Left forelimb (tissue), 1 donor: ENCODE measurements around the gene CACNA1D.
"Not testable (repeated sequence)": the region's sequence is repeated elsewhere in the genome, so short reads cannot be mapped to it uniquely, and the experiment has no call there.

Source experiments
- DNase-seq: peaks from one replicate; pipeline ENCODE4 v3.0.0-alpha.2; 2018; ENCODE audit warnings: low spot score

The CACNA1D gene

DNA sequence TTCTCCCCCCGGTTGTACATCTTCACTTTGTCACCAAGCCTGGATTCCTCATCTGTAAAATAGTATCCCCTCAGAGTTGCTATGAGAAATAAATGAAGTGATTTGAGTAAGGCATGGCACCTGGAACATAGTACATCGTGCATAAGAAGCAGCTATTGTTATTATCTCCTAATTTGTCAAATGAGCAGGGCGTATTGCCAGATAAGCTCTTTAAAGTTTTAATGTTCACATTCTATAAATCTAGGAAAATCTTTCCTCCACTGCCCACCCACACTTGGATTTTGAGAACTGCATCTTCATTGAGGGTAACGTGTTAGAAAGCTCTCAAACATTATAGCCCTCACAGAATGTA, 32.3 kb downstream of the CACNA1D start:
- DNase-seq, result no peak

DNA sequence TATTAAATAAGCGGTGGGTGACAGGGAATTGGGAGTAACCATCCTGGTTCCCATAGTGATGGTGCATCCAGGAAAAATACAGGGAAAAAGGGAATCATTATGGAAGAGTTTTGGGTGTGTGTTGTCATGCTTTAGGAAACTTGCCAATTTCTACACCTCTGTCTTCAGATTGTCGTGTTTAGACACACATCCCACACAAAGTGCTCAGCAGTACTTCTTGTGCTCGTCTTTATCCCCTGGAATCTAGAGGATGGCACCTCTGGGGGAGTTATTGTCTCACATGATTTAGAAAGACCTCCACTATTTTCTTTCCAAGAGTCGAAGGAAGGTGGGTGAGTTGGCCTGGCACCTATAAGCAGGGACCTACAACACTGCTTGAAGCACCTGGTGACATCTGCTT, 35.8 kb downstream of the CACNA1D start:
- DNase-seq, result no peak

DNA sequence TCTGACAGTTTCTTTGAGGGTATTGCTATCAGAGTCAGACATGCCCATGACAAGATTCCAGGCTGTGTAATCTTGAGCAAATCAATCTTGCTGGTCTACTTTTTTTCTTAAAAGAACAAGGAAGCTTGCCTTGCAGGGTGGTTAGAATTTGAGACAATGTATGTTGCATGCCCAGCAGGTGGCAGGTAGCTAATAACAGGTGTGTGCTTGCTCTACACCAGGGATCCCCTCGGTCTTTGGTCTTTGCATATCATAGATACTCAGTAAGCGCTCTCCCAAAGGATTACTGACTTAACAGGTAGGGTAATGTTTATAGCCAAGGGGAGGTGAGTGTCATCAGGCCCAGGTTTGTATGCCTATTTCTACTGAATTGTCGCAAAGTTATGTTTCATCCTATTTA, 37.3 kb downstream of the CACNA1D start:
- no peak for DNase-seq

DNA sequence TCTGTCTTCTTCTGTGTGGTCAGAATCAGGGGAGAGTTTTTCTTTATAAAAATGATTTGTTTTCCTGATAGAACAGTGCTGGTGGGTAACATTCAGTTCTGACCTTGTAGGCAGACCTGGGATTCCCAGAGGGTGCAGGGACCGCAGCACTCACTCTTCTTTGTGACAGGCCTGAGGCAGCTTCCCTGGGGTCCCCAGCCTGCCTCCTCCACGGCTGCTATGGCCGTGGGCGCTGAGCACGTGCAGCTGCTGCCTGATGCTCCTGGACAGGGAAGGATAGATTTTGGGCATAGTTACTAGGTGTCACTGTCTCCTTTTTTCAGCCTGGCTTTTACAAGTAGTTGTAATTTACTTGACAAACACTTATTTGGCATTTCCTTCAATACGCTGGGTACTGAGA, 39.1 kb downstream of the CACNA1D start:
- DNase-seq, result no peak

DNA sequence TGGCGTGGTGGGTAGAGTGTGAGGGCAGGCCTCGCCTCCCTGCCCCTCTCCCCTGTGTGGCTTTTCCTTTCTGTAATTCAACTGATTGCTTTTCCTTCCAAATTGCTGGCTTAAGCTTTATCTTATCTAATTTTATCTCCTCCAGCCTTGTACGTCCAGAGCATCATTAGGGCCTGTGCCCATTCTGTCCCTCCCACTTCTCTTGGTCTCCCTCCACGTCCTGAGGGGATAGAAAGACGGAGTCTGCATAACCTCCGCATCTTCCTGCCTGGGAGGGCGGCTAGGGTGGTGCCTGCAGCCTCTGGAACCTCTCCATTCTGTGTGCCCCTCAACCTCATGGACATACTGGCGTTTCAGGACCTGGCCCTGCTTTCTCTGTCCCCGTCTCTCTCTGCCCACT, 39.8 kb downstream of the CACNA1D start:
- DNase-seq, result no peak

DNA sequence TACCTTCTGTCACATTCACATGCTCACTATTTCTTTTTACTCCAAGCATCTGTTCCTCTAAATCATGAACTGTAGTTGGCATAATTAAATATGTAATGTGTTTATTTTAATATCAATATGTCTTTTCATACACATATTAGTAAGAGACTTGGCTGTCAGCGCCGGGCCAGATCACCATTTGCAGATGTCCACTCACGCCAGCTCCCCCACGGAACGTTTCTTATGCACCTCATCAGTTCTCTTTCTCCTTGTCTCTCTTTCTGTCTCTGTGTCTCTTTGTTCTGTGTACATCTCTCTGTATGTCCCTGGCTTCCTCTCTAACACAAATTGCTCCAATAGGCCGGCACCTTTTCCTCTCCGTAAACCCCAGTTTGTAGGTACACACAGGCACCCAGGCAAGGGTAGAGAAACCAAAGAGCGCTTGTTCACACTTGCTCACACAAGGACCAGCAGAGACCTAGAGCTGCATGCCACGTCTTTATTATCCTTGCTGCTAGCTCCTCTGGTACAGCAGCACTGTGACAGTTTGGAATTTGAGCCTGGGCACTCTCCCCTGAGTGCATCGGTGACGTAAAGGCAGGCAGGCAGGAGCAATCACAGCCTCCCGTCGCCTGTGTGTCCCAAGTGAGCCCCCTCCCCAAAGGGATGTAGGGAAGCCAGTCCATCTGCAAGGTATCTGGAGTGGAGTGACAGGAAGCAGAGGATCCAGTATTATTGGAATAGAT, 40.4 kb downstream of the CACNA1D start:
- no peak for DNase-seq

DNA sequence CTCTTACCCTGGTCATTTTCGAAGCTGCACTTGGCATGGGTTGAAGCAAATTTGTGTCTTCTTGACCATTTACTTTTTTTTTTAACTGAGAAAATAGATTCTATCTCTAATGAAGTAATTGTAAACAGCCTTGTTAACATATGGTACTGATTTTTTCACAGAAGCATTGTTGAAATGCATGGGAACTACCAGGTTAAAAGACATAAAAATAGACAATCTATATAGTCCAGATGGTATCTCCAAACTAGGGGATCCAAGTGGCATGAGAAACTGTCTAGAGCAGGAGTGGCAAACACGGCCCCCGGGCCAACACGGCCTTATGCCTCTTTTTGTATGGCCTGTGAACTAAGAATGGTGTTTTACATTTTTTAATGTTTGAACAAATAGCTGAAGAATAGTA, 41.9 kb downstream of the CACNA1D start:
- DNase-seq, result no peak

DNA sequence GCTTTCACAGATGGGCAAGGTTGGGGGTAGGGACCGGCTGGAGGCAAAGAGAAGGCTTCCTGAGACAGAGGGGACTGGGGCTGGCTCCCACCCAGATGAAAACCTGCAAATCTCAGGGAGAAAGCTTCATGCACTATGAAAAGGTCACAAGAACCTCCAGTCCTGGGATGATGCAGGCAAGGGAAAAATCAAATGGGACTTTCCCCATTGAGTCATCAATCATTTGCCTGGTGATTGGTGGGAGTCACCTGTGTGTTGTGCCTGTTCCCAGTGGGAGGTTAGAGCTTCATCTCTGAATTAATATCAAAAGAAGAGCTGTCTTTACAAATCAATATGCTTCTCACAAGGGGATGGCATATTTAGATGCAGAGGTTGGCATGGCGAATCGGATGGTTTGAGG, 49.9 kb downstream of the CACNA1D start:
- DNase-seq, result no peak

DNA sequence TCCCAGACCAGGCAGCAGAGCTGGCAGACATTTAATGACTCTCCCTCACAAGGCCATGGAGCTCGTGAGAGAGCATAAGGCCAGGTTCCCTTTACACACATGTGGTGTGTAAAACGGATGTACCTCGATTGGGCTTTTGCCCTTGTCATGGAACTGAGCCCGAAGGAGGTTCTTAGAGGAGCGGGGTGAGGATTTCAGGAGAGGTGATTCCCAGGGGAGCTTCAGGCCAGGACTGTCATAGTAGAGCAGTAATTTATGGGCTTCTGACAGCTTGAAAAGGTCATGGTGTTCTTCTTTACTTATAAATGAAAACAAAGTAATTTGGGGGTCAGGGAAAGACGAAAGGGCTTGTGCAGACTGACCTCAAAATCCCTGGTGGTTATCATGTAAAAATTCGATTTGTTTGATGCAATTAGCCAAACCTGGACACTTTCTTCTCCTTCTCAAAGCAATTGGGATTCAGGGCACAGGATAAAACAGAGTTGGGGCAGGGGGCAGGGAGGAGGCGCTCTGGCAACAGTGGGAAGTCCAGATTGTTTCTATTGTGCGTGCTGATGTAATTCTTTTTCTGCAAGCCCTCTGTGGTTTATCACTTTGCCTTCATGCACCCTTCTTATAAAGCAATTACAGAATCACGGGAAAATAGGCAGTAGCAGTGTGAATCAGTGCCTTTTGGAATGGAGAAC, 51.0 kb downstream of the CACNA1D start:
- DNase-seq, result no peak

DNA sequence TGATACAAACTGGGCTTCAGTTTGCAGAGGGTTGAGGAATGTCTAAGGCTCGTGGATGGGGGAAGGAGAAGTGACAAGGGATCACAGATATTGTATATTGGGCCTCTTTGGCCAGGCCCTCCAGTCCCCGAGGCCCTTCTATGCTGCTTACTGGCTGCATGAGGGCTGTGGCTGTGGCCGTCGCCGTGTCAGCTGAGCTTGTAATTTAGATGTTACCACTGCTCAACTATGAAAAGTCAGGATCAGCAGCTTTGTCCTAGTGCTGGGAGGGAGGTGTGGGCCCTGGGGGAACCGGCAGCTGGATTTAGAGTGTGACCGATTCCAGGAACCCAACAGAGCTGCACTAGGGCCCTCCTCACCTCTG, 51.6 kb downstream of the CACNA1D start:
- no peak for DNase-seq

DNA sequence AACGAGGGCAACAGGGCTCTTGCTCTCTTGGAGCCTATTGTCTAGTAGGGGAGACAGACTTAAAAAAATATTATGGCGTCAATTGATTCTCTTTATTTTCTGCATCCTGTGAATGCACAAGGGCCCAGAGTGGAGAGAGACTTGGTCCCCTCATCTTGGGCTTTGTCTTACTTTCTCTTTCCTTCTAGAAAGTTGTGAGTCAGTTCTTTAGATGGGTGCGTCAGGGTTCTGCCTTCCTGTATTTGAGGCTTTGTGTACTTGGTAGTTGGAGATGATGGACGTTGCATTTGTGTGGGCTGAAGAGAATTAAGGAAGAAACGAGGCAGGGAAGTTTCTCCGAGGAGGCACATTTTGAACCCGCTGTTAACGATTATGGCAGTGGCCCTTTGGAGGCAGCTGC, 52.9 kb downstream of the CACNA1D start:
- no peak for DNase-seq

DNA sequence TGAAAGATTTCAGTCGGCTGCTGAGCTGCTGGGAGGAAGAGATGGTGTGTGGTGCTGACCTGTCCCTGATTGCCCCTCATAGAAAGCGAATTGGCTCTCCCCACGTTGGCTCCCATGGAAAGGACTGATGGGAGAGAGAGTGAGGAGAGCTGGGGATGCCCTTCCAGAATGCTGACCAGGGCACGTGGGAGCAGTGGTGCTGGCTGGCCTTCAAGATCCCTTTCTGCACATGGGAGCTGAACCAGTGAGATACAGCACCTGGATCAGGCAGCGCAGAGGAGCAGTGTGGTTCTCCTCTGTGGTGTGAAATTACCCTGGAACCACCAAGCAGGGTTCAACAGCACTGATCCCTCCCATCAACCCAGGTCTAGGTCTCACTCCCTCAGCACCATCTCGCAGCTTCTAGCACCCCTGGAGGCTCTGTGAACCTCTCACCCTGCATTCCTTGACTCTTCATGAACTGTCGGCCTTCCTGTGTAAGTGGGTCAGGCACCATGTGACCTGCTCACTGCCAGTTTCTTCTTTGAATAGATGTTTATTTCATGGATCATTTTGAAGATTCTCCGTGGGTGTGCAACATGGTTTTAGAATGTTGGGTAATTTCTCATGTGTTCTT, 55.7 kb downstream of the CACNA1D start:
- no peak for DNase-seq

DNA sequence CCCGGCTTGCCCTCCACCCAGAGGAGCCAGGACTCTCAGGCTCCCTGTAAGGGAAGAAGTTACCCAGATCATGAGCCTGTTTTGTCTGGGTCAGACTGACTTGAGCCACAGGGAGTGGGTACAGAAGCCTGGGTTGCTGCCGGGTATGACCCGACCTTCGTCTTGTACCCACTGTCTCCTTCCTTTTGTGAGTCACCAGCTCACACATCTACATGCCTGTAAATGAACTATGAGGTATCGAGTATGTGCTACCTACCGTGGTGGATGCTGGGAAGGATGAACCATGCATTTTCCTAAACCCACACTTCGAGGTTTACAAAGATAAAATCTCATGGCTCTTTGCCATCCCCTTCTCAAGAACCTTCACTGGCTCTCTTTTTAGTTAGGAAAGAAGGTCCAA, 56.9 kb downstream of the CACNA1D start:
- DNase-seq, result no peak

DNA sequence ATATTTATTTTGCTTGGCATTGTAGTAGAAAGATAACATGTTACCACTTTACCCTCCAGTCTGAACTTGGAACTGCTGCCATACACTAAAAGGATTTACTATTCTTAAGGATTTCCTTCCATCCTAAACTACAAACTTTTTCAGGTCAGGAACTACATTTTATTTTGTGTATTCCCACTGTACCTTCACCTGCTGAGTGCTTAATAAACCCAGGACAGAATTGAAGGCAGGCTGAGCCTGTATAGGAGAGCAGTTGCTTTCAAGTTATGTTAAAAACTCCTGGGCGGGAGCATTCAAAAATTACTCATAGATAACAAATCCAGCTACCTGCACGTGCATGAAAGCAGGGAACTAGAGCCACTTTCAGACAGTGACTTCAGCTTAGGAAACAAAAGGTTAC, 58.3 kb downstream of the CACNA1D start:
- no peak for DNase-seq

DNA sequence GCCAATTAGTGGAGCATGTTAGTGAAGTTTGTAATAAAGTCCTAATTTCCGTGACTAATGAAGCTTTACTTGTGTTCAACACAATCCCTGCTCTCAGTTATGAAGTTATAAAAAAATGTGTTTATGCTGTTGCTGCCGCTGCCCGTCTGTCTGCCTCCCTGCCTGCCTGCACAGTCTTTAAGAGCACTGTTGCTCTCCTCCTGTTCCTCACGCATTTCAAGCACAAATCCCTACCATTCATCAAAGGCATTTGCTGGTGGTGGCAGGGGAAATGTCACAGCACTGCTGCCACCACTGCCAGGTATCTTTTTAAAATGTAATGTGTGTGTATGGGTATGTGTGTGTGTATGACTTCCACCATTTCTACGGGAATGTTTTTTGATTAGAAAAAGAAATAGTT, 58.8 kb downstream of the CACNA1D start:
- no peak for DNase-seq

DNA sequence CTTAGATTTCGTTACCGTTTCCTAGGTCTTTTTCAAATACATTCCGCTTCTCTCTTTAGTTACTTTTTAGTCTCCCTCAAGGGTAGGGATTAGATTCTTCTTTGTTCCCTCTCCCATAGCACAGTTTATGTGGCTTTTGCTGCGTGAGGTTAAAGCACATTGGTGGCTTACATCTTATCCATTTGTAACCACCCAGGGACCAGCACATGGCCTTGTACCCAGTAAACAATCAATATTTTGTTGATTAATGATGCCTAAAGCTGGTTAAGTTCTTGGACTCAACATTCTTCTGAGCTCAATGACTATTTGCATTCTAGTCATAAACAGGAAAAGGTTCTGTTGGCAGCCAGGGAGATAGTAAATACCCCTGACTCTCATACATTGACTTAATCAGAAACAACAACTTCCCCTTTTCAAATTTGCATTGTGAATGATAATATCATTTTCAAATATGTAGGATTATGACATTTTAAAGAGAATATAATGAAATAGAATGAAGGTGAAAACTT, 60.2 kb downstream of the CACNA1D start:
- DNase-seq, result no peak

DNA sequence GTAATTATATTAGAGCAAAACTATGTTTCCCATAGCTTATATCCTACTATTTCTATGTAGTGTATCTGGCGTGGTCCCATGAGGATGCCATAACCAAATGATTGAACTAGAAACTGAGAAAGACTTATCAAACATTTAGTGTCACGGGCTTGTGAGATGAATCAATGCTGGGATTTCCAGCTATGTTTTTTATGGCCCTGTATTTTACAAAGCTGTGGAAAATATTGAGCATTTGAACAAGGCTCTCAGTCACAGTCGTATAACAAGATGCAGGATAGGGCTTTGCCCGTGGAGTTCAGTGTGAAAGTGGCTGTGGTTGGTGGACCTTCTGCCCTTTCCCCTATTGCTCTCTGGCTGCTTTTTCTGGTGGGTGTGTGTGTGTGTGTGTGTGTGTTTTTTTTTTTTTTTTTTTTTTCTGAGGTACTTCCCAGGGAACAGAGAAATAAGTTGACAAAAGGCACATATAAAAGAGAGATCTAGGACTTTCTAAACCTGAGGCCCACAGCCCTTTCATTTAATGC, 60.7 kb downstream of the CACNA1D start:
- no peak for DNase-seq

DNA sequence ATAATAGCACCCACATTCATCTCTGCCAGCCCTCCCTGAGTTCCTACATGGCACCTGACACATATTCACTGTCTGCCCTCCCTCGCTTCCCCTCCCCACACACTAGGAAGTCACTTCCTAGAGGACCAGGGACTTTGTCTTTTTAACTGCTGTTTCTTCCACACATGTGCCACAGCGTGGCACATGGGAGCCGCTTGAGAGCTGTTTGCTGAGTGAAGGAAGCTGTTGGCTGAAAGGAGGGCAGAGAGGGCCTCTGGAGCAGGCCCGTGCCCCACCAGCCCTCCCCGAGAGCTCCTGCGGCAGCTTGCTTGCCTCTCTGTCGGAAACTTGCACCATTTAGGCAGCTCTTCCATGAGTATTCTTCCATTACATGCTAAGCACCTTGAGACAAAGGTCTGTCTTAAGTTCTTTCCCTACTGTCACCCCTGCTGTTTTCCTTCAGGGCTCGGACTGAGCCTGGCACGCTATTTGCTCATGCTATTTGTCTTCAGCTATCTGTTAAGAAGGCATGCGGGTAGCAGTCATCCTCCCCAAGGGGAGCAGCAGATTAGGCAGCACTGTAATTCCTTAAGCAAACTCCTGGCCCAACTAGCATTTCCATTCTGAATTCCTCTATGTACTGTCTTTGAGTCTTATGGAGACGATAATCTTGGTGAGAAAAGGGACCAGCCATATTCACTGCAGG, 72.2 kb downstream of the CACNA1D start:
- no peak for DNase-seq

DNA sequence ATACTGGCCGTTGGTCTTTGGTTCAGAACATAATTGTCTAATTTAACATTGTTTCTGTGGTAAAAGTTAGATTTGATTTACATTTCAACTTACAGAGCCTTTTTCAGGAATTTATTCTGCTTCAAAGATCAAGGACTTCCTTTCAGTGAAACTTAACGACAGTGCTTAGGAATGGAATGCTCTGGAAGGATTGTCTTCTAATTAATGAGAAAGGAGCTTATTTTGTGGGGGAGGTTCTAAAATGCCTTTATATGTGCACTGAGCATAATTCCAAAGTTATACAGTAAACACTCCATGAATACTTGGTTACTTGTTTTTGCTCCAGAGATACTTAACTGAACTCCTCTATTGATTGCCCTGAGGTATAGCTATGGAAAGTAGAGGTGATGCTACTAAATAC, 75.7 kb downstream of the CACNA1D start:
- DNase-seq, result no peak

DNA sequence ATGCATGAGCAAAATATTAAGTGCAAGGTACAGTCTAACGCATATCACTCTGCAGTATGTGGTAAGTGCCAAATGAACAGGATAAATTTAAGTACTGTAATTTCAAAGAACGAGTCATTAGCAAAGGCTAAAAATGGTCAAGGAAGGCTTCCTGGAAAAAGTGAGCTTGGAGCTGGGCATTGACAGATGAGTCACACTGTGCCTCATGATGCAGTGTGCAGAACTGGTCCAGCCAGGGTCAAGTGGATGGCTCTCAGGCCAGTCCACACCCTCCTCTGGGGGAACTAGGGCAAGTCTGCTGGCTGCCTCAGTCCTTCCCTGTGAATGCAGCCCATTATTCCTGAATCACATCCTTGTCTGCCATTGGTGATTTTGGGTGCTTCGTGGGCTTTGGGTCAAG, 76.3 kb downstream of the CACNA1D start:
- DNase-seq, result no peak

DNA sequence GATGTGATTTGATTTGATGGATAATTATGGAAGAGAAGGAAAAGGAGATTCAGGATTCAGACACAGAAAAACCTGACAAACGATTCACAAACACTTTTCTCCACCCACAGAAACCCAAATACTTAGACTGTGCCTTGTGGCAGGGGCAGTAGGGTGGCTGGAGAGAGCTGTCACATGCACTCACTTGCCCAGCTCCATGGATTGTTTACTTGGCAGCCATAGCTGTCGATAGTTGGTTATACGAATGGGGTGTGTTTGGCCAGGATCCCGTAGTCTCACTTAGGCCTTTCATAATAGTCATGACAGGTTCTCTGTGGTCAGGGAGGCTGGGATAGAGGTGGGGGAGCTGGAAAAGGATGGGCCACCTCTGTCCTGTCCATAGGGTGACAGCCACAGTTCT, 76.9 kb downstream of the CACNA1D start:
- no peak for DNase-seq

DNA sequence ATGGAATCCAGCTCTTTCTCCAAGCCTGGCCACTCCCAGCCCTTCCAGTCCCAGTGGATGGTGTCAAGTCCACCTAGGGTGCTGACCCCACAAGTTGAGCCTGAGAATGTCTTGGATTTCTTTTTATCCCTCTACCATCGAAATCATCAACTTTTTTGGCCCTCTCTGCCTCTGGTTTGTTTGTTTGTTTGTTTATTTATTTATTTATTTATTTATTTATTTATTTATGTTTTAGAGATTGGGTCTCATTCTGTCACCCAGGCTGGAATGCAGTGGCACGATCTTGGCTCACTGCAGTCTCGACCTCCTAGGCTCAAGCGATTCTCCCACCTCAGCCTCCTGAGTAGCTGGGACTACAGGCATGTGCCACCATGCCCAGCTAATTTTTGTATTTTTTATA, 77.8 kb downstream of the CACNA1D start:
- DNase-seq, result not testable (repeated sequence)

DNA sequence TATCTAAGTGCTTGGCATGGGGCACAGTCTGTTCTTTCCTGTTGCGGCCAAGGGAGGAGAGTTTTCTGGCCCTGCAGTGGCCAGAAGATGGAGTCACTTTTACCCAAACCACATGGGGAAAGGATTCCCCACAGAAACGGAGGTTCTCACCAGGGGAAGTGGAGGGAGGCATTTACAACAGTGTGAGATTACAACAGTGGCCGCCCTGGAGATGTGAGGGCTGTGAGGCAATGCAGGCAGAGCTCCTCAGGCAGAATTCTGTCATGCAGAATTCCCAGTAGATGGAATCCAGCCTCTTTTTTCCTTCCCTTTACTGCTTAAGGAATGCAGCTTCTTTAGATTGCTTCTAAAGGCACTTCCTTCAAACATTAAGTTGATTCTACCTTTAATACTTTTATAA, 83.1 kb downstream of the CACNA1D start:
- DNase-seq, result no peak
